HG02798 (cell line): ENCODE results near the gene ATP11A.

Source experiments
- ATAC-seq: cut with Tn5 transposase; IDR thresholded peaks from one replicate; pipeline ENCODE4 v1.9.1; 2021; ENCODE audit warnings: mild to moderate bottlenecking; ENCODE audit not compliant: unreplicated experiment, poor library complexity

The ATP11A gene

DNA sequence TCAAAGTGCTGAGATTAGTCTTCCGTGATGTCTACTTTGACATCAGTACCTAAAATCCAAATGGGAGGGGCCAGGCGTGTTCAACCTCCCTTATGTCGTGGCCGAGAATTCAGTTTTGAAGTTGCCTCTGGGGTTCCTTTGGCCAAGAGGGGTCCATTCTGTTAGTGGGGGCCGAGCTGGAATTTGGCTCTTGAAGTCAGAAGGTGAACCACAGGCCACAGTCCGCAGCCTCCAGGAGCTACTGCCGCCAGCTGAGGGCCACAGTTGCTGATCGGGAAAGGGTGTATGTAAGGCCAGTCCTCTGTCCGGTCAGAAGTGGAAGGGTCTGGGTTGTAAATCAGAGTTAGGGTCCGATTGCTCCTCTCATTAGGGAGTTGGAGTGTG lies 31.0 kb downstream of the ATP11A start:
- ATAC-seq, result no peak

- ATAC-seq, result no peak
These were observed 31.6 kb downstream of the ATP11A start for GRCh38 chr13:112721198-112722104.

- ATAC-seq, result no peak
These were observed 32.8 kb downstream of the ATP11A start for GRCh38 chr13:112722433-112723263.

- no peak for ATAC-seq
These were observed 33.9 kb downstream of the ATP11A start for GRCh38 chr13:112723771-112724170.

DNA sequence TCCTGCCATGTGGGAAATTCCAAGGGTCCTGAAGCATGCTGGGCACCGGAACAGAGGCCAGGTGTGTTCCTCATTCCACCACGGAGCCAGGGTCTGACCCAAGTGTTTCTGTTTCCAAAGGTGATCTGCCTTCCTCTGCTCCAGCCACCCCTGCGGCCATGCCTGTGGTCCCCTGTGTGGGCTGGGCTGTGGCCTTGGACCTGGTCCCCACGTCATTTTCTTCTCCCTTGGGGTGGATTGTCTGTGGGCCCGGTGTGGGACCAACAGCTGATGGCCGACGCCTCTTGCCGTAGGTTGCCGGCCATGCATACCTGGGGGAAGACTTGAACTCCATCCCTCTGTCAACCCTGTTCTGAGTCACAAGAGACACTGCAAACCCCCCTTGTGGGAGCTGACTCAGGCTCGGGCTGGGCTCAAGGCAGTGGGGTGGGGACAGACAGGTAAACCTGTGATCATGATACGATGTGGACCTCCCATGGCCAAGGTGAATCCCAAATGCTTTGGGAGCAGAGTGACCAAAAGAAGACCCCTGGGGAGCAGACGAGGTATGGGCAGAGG lies 35.0 kb downstream of the ATP11A start:
- no peak for ATAC-seq

DNA sequence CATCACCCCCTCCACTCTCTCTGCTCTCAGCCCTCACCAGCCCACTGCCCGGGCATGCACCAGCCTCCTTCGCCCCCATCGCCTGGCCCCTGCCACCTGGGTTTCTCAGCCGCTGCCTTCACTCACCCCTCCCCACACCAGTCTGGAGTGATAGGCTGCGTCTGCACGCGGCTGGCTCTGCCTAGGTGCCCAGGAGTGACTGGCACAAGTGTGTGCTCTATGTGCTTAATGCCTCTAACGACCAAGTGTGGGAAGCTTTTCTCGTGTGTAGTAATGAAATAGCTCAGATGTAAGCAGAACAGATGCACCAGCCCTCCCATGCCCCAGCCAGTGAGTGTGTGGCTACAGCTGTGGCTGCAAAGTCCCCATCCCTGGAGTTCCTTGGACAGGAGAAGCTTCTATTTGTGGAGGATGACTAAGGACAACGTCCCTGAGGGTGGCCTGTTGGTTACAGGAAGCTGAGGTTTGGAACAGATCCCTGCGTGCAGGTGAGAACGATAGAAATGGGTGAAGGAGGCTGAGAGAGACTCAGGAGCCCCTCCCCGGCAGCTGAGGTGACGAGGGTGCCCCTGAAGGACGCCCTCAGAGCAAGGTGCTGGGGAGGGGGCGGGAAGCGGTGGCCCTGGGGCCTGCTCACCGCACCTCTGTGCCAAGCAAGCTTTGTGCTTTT lies 35.6 kb downstream of the ATP11A start:
- no peak for ATAC-seq

- no peak for ATAC-seq
These were observed 36.4 kb downstream of the ATP11A start for GRCh38 chr13:112726016-112726767.

- ATAC-seq, result no peak
These were observed 37.7 kb downstream of the ATP11A start for GRCh38 chr13:112727581-112727980.

DNA sequence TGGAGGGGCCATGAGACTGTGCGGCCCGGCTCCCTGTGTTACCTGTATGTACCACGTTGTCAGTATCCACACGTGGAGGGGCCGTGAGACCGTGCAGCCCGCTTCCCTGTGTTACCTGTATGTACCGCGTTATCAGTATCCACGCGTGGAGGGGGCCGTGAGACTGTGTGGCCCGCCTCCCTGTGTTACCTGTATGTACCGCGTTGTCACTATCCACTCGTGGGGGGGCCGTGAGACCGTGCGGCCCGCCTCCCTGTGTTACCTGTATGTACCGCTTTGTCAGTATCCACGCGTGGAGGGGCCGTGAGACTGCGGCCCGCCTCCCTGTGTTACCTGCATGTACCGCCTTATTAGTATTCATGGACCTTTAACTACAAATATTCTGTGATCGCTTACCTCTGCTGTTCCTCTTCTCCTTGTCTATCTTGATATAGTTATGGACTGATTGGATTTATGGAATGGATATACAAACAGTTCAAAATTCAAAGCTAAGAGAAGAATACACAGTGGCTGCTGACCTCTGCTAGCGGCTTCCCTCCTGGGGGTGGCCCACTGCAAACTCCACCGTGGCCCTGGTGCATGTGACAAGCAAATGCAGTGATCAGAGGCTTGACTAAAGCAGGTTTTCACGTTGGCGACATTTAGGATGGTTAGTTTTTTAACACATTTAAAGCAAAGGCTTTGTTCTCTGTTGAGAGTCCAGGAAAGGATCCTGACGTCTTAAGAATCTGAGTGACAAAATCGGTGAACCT lies 38.7 kb downstream of the ATP11A start:
- ATAC-seq, result no peak

DNA sequence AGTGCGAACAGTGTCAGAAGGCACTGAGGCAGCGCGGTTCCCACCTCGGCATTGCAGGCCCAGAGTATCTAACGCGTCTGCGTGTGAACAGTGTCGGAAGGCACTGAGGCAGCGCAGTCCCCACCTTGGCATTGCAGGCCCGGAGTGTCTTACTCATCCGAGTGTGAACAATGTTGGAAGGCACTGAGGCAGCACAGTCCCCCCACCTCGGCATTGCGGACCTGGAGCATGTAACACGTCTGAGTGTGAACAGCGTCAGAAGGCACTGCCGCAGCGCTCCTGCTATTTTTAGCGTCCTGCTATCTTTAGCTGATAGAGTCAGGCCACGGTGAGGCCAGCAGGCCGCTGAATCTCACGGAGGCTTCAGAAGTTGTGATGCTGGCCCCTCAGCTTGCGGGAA lies 39.6 kb downstream of the ATP11A start:
- no peak for ATAC-seq

GRCh38 chr13:112730157-112730671 lies 40.4 kb downstream of the ATP11A start:
- no peak for ATAC-seq

DNA sequence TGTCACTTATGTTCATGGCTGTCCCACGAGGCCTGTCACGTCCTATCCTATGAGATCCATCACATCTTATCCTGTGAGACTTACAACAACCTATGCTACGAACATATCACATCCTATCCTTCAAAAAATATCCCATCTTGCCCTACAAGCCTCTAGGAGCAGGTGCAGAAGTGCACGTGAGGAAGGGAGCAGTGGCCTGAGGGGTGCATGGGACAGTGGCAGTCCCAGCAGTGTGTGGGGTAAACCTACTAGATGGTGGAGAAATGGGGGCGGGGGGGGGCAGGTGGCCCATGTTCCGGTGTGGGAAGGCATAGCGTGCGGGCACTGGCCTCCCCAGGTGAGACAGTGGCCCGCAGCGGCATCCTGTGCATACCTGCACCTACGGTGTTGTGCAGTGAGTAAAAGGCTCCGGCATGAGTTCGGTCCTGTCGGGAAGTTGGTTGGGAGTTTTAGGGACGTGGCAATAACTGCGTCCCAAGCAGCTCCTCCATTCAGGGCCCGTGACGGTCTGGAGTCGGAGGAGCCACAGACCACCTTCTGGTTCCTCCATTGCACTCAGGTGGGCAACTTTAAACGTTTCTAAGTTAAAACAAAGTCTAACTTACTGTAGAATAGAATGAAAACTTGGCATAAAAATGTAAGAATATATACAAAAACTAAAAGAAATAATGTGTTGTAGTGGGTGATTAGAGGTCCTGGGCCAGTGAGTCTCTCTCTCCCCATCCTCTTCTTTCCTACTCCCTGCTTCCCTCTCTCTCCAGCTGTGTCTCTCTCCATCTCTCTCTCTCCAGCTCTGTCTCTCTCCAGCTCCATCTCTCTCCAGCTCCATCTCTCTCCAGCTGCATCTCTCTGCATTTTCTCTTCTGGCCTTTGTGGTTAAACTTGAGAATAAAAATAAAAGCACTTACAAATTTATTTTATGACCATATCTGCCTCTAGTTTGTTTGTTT lies 42.1 kb downstream of the ATP11A start:
- ATAC-seq, result no peak

DNA sequence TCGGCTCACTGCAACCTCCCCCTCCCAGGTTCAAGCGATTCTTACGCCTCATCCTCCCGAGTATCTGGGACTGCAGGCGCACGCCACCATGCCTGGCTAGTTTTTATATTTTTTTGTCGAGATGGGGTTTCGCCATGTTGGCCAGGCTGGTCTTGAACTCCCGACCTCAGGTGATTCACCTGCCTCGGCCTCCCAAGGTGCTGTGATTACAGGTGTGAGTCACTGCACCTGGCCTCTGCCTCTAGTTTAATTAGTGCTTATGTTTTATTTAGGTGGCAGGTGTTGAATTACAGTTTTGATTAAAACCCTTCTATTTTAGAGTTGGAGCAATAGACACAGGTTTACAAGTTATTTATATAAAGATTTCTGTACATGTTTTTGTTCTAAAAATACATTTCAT lies 42.8 kb downstream of the ATP11A start:
- no peak for ATAC-seq

DNA sequence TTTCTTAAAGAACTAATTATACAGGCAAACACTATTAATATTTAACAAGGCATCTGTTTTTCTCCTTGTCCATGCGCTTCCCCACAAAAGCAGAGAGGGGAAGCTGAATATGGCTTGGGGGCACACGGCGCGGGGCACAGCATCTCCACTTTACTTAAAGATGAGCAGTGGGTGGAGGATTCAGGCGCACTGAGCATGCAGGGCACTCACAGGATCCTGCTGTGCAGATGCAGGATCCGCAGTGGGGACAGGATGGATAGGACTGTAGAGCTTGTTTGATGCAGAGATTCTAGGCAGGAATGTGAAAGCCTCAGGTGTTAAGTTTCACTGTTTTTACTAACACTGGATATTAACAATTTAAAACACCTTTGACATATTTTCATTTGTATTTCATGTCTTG lies 43.3 kb downstream of the ATP11A start:
- no peak for ATAC-seq

GRCh38 chr13:112733661-112734379 lies 44.0 kb downstream of the ATP11A start:
- ATAC-seq, result no peak

GRCh38 chr13:112734696-112735547 lies 45.1 kb downstream of the ATP11A start:
- ATAC-seq, result no peak
